Natural killer cell (primary cell): ENCODE results near the gene UBXN6. TPM values are rescaled to one million over a fixed set of nuclear protein-coding genes. Genes with fewer than 3 reads are reported as not detected.

Experiments
- ATAC-seq, 3 donors: fragments of 150-1000 bp in 2 of 3; fragments of 200-7000 bp in 1 of 3; cut with Tn5 transposase; 1 replicate in 1 of 3; 2 replicates in 2 of 3; pipeline ENCODE4 v1.10.0; 2021; ENCODE audit warnings: mild to moderate bottlenecking in 2 of 3, moderate library complexity in 2 of 3
- DNase-seq, 2 donors: peaks; one replicate each; pipeline versions ENCODE4 v3.0.0 to v3.0.0-alpha.2; 2013 to 2021; ENCODE audit warnings: mixed read lengths in 1 of 2
- H3K27ac ChIP-seq: one replicate; pipeline ENCODE4 v1.5.1; 2013; ENCODE audit warnings: mild to moderate bottlenecking, low read length
- H3K27me3 ChIP-seq: one replicate; pipeline ENCODE4 v1.6.1; 2013; ENCODE audit warnings: low read length; ENCODE audit not compliant: control insufficient read depth, insufficient read depth
- H3K36me3 ChIP-seq: one replicate; pipeline ENCODE4 v1.6.1; 2013; ENCODE audit warnings: low read length; ENCODE audit not compliant: control insufficient read depth, insufficient read depth
- H3K4me1 ChIP-seq: one replicate; pipeline ENCODE4 v1.6.1; 2013; ENCODE audit warnings: low read length; ENCODE audit not compliant: control insufficient read depth, insufficient read depth
- H3K4me3 ChIP-seq: one replicate; pipeline ENCODE4 v1.5.1; 2013; ENCODE audit warnings: low read length
- H3K9me3 ChIP-seq: one replicate; pipeline ENCODE4 v1.6.1; 2013; ENCODE audit warnings: low read length; ENCODE audit not compliant: control insufficient read depth, insufficient read depth
- H3K27ac Mint-ChIP-seq, 2 donors: one replicate each; pipeline ENCODE4 v1.8.0; 2022; ENCODE audit warnings: mild to moderate bottlenecking in 2 of 2, mixed read lengths in 2 of 2, moderate library complexity in 1 of 2
- H3K27me3 Mint-ChIP-seq, 2 donors: one replicate each; pipeline ENCODE4 v1.8.0; 2022; ENCODE audit warnings: low read depth in 2 of 2, mixed read lengths in 2 of 2
- H3K36me3 Mint-ChIP-seq: one replicate; pipeline ENCODE4 v1.8.0; 2022; ENCODE audit warnings: mixed read lengths
- H3K4me1 Mint-ChIP-seq, 2 donors: one replicate each; pipeline ENCODE4 v1.8.0; 2022; ENCODE audit warnings: mixed read lengths in 2 of 2
- H3K4me3 Mint-ChIP-seq: one replicate; pipeline ENCODE4 v1.8.0; 2022; ENCODE audit warnings: mild to moderate bottlenecking, moderate library complexity, mixed read lengths
- H3K9me3 Mint-ChIP-seq, 2 donors: one replicate each; pipeline ENCODE4 v1.8.0; 2022; ENCODE audit warnings: mixed read lengths in 2 of 2
- WGBS: methylation state at CpG from one replicate; pipeline ENCODE4 v1.1.7; 2013; ENCODE audit warnings: missing lambda C conversion rate; ENCODE audit not compliant: insufficient coverage; 5-methylcytosine and 5-hydroxymethylcytosine counted together
- intact Hi-C: fragments of 100-400 bp; cut with micrococcal nuclease; formaldehyde crosslinking; loops from one replicate; pipeline ENCODE4 v1.14.2; 2022
- total RNA-seq, 4 donors: library from RNA; stranded (reverse); fragments of 120-200 nt in 1 of 4; gene quantifications; one replicate each; pipeline versions ENCODE4 v1.2.3 to v1.2.4, GENCODE V29; 2013 to 2022
- TF ChIP-seq, protein P1 (sequence below): fragments of 200-600 bp; IDR thresholded peaks from one replicate; pipeline ENCODE4 v1.8.0; 2022; ENCODE audit warnings: antibody characterized with exemption

The UBXN6 gene
- total RNA-seq, 3 donors from 2014 or later (not counting 1 experiment from before 2014, with no cell fraction given): 54.3 to 67.7 (median 63.3) TPM

DNA sequence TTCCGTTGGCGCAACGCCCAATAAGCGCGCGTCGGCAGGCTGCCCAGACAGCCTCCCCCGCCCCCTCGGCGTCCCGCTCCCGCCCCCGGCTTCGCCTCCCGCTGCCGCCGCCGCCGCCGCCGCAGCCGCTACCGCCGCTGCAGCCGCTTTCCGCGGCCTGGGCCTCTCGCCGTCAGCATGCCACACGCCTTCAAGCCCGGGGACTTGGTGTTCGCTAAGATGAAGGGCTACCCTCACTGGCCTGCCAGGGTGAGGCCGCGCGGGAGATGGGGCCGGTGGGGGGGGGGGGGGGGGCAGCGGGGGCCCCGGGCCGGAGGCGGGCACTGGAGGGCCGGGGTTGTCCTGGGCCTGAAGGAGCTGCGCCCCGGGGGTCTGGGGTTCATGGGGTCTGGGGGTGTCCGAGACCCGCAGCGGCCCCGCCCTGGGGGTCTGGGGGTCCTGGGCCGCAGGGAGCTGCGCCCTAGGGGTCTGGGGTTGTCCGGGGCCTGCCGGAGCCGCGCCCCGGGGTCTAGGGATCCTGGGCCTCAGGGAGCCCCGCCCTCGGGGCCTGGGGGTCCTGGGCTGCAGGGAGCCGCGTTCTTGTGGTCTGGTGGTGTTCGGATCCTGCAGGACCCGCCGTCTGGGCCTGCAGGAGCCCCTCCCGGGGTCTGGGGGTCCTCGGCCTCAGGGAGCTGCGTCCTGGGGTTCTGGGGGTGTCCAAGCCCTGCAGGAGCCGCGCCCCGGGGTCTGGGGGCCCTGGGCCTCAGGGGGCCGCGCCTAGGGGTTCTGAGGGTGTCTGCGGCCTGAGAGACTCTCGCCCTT is 14.8 kb upstream of the UBXN6 start, which contains the start of gene HDGFL2:
Gene HDGFL2, plus strand, starts transcription at position 124 of the 801 bp plus-strand sequence. Its CDS starts 54 bp downstream, at position 178.
- Mint-ChIP-seq H3K9me3 (no peaks in the 10 kb centered on the region), H3K4me3 (peak within 1 kb of the TSS; percentile 80), H3K27ac (peak within 1 kb of the TSS in 1 of 2 donors; percentile 65), H3K4me1 (peaks cover 20 to 25% of the 10 kb centered on the region in 2 donors), H3K36me3 (no peaks in the 10 kb centered on the region), H3K27me3 (no peaks in the 10 kb centered on the region)
- H3K4me1 ChIP-seq: peaks cover 35% of the 10 kb centered on the region
- TF ChIP-seq, protein P1, sequence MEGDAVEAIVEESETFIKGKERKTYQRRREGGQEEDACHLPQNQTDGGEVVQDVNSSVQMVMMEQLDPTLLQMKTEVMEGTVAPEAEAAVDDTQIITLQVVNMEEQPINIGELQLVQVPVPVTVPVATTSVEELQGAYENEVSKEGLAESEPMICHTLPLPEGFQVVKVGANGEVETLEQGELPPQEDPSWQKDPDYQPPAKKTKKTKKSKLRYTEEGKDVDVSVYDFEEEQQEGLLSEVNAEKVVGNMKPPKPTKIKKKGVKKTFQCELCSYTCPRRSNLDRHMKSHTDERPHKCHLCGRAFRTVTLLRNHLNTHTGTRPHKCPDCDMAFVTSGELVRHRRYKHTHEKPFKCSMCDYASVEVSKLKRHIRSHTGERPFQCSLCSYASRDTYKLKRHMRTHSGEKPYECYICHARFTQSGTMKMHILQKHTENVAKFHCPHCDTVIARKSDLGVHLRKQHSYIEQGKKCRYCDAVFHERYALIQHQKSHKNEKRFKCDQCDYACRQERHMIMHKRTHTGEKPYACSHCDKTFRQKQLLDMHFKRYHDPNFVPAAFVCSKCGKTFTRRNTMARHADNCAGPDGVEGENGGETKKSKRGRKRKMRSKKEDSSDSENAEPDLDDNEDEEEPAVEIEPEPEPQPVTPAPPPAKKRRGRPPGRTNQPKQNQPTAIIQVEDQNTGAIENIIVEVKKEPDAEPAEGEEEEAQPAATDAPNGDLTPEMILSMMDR: no peak
- peaks cover 8% of the 10 kb centered on the region for H3K36me3 ChIP-seq
- no peaks in the 10 kb centered on the region for H3K27me3 ChIP-seq
- no peak for ATAC-seq
- no peaks in the 10 kb centered on the region for H3K9me3 ChIP-seq
- peak in 1 of 2 donors; percentile 29 for DNase-seq
- peak within 1 kb of the TSS; percentile 82 for H3K27ac ChIP-seq
- WGBS: under 1% methylated on average over 61 of the region's 71 CpGs
- intact Hi-C loops: no loop called here
- H3K4me3 ChIP-seq: peak within 1 kb of the TSS; percentile 77

DNA sequence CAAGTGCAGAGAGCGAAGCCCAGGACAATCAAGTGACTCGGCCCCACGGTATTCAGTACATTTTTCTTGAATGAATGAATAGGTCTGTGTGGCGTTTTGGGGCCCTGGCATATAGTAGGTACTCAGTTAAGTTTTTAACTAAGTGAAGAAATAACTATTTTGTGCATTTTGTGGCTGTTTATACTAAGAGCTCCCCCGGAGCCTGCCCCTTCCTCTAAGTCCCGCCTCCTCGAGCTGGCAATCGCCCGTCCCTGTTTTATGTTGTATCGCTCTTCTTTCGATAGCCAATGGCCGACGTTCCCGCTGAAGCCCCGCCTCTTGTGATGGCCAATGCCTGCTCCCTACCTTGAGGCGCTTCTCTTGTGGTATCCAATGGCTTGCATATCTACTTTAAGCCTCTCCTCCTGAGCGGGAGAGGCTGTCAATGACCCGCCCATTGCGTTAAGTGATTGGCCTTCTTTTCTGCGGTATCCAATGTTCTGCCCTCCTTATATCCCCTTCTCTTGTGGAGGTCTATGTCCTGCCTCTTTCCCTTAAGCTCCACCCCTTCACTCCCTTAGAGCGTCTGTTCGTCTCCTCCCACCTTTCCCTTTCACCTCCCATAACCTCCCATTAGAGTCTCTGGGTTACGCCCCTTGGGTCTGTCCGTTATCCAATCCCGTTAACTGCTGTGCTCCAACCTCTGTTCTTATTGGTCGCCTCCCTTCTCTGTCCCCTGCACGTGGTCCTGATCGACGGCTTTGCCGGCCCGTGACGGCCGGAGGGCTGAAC is 14.0 kb upstream of the UBXN6 start:
- TF ChIP-seq, protein P1: no peak

GRCh38 chr19:4467835-4468234 is 10.2 kb upstream of the UBXN6 start:
- DNase-seq (no peak), ATAC-seq (no peak)
- H3K27ac Mint-ChIP-seq: no peak overlapping the region
- TF ChIP-seq, protein P1: no peak
- intact Hi-C loops: no loop called here
- 85% methylated on average over 3 of the region's 3 CpGs for WGBS
- H3K4me3 ChIP-seq: no peak overlapping the region
- no peaks in the 10 kb centered on the region for H3K27me3 Mint-ChIP-seq
- peaks cover 6% of the 10 kb centered on the region in 2 donors for H3K4me1 Mint-ChIP-seq
- H3K4me3 Mint-ChIP-seq: no peak overlapping the region
- no peaks in the 10 kb centered on the region for H3K27me3 ChIP-seq
- H3K27ac ChIP-seq: no peak overlapping the region
- no peaks in the 10 kb centered on the region for H3K36me3 ChIP-seq
- H3K36me3 Mint-ChIP-seq: no peaks in the 10 kb centered on the region
- H3K9me3 ChIP-seq: no peaks in the 10 kb centered on the region
- H3K4me1 ChIP-seq: peaks cover 16% of the 10 kb centered on the region
- no peaks in the 10 kb centered on the region for H3K9me3 Mint-ChIP-seq

More for the DNA sequence above, 14.0 kb upstream of the UBXN6 start:
- H3K9me3 ChIP-seq: no peaks in the 10 kb centered on the region
- DNase-seq: peak; percentile 95 to 100
- peaks cover 20 to 25% of the 10 kb centered on the region in 2 donors for H3K4me1 Mint-ChIP-seq
- H3K36me3 ChIP-seq: peaks cover 2% of the 10 kb centered on the region
- under 1% methylated on average over 33 of the region's 33 CpGs for WGBS
- peaks cover 35% of the 10 kb centered on the region for H3K4me1 ChIP-seq
- intact Hi-C loops: loop anchor here (1.0 kb wide), 3 partner anchors 14 to 224 kb away; partner anchors contain the start of genes CHAF1A, UBXN6 and YJU2
- peak; percentile 82 to 93 (median 82) for ATAC-seq
- peak overlapping the region; percentile 77 for H3K4me3 ChIP-seq
- H3K27ac Mint-ChIP-seq: no peak overlapping the region
- H3K4me3 Mint-ChIP-seq: no peak overlapping the region
- H3K9me3 Mint-ChIP-seq: no peaks in the 10 kb centered on the region
- H3K36me3 Mint-ChIP-seq: no peaks in the 10 kb centered on the region
- no peaks in the 10 kb centered on the region for H3K27me3 Mint-ChIP-seq
- no peaks in the 10 kb centered on the region for H3K27me3 ChIP-seq
- peak overlapping the region; percentile 82 for H3K27ac ChIP-seq
